GM19025 (cell line): ENCODE results near the gene EGLN1.
A peak's percentile ranks its signal among the peaks of the same experiment; 100 is the strongest.

ENCODE experiments used
- ATAC-seq: cut with Tn5 transposase; IDR thresholded peaks from one replicate; pipeline ENCODE4 v1.9.1; 2021; ENCODE audit warnings: mild to moderate bottlenecking, low read depth, moderate library complexity; ENCODE audit not compliant: unreplicated experiment

Gene EGLN1

GRCh38 chr1:231401478-231401877 is 20.6 kb downstream of the EGLN1 start:
- no peak for ATAC-seq

- ATAC-seq, result no peak
Measured at GRCh38 chr1:231397886-231398671, 24.0 kb downstream of the EGLN1 start.

DNA sequence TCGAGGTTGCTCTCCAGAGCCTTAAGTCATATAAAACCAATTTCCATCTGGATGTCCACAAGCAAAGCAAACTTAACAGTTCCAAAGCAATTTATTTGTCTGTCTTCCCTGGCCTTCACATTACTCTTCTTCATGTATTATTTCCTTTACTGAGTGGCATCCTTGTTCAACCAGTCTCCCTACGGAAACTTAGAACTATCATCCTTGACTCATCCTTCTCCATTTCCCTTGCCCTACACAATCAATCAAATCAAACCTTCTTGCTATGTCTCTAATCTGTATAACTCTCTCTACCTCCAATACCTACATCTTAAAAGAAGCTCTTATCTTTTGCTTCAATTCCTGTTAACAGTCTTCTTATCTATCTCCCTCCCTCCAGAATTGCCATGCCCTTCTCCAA is 25.4 kb downstream of the EGLN1 start:
- no peak for ATAC-seq

DNA sequence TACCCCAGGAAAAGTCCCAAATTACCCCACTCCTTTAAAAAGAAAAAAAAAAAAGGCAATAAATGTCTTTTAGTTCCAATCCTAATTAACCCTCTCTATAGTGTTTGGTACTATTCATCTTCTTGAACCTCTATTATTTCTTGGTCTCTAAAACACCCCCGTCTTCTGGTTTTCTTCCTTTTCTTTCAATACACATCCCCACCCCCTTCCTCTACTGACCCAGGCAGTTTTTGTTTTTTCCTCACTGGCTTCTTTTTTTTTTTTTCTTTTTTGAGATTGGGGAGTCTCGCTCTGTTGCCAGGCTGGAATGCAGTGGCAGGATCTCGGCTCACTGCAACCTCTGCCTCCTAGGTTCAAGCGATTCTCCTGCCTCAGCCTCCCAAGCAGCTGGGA is 26.1 kb downstream of the EGLN1 start:
- ATAC-seq, result no peak

DNA sequence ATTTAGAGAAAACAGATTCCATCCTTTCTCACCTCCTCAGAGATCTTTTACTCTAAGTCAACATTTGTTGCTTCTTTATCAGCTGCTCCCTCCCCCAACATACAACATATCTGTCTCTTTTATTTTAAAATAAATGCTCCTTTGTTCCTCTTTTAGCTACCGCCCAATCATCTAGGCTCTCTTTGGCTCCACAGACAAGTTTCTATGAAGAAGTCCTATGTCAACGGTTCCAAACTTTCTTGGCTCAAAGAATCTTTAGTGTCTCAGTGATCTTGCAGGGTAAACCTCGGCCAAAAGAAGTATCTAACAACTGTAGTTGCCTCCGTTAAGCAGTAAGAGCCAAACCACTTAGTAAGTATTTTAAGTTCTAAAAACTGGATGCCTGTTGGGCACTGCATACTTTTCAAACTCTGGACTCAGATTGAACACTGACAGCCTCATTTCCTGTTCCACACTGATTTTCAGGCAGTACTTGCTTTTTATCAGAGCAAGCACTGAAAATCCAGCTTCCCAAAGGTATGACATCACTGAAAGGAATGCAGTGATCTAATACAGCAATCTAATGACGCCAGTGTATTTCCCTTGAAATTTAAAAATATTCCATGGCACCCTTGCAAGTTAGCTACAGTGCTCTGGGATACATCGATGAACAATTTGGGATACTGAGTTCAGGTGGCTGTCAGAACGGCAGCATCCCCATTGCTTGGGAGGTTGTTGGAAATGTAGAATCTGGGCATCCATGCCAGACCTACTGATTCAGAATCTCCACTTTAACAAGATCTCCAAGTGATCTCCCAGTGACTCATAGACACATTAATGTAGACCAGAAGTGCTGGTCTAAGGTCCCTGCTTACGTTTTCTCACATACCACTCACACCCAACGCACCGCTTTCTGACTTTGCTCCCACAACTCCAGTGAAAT is 26.8 kb downstream of the EGLN1 start:
- ATAC-seq, result no peak

DNA sequence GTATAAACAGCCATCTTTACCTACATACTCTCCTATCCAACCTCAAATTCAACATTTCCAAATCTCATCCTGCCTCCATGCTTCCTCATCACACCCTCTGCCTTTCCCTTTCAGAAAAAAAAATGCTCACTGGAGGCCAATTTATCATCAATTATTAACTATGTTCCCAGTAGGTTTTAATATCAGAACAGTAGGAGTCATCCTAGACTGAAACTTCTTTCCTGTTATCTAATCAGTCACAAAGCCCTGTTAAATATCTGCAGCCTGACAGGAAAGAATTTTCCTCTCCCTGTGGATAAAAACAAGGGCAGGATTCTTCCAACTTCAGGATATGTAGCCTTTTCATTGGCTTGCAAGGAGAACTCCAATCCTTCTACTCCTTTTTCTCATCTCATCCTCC is 28.4 kb downstream of the EGLN1 start:
- ATAC-seq, result no peak

- no peak for ATAC-seq
Measured at GRCh38 chr1:231392389-231393131, 29.5 kb downstream of the EGLN1 start.

DNA sequence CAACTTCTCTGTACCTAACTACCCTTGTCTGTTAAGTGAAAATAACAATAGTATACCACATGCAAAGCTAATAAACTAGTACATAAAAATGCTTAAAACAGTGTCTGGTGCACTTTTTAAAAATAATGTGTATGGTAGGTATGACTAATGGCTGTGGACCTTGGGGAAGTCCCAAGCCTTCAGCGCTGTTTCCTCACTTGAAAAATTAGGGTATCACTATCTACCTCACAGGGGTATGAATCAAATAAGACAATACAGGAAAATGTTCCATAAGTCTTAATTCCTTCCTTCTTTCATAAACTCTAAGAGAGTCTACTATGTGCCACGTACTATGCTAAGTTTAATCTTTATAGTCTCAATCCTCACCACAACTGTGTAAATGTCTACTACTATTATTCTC is 32.0 kb downstream of the EGLN1 start:
- ATAC-seq, result no peak

DNA sequence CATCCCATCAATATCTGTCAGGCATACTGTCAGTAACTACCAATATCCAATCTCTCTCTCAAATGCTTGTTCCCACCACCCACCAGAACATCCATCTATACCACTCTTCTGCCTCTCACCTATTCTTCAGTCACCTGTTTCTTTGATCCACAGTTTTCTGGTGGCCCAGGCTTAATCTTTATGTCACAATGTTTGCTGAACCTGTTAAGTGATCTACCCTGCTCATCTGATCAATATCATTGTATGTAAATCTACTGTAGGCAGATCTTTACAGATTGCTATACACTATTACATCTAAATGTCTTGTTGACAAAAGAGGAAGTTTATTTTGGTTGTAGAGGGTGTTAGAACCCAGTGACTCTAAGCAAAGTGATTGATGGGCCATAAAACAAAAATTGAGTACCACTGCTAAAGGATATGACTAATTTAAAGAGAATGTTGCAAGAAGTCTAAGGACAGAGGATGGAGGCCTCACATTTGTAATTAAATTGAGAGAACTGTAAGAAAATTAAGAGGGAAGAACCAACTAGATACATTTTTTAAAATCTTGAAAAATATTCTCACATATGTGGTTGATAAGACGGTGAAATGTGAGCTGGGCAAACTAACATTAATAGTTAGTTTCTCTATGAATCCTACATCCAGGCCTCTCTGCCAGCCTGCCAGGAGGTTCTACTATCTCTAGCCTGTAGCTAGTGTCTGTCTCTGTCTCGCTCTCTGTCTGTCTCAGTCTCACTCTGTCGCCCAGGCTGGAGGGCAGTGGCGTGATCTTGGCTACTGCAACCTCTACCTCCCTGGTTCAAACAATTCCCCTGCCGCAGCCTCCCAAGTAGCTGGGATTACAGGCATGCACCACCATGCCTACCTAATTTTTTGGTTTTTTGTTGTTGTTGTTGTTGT is 34.1 kb downstream of the EGLN1 start:
- no peak for ATAC-seq

DNA sequence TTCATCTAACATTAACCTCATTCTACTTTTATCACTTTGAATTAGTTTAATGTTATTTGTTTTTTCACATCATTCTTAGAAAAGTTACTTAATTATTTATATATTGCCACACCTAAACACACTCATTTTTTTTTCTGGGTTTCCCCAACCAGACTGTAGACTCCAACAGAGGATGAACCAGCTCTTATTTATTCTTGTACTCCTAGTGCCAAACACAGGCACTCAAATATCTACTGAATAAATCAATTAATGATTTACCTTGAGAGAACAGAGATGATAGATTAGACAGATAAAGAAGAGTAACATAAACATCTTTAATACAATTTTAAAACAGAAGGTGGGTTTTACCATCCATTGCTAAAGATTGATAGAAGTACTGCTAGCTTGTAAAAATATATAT is 35.6 kb downstream of the EGLN1 start:
- no peak for ATAC-seq

DNA sequence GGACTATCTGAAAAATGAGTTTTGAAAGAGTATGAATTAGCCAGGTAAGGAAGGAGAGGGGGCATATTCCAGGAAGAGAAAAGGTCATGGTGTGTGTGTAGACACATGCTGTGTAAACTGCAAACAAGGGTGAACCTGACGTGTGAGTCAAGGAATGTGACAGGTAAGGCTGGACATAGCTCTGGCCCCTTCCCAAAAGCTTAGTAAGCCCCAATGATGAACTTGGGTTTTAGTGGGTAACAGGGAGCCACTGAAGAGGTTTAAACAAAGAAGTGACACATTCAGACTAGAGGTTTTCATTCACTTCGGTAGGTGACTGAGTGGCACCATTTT is 36.7 kb downstream of the EGLN1 start:
- ATAC-seq, result no peak

- no peak for ATAC-seq
Measured at GRCh38 chr1:231384696-231385415, 37.2 kb downstream of the EGLN1 start.

- no peak for ATAC-seq
Measured at GRCh38 chr1:231383159-231383860, 38.8 kb downstream of the EGLN1 start.

DNA sequence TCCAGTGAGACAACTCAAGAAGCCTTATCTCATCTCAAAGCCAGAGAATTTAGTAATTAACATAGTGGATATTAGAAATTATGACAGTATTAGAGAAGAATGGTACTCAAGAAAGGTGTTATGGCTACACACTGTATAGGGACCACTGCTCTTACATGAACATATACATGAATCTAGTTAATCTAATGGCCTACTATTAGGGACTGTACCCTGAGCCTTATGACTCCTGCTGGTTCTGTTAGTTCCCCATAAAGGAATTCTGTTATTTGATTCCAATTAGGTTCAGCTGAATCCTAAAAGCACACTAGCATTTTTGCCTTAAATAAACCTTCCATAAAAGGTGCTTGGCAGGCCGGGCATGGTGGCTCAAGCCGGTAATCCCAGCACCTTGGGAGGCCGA is 39.7 kb downstream of the EGLN1 start:
- ATAC-seq, result no peak

DNA sequence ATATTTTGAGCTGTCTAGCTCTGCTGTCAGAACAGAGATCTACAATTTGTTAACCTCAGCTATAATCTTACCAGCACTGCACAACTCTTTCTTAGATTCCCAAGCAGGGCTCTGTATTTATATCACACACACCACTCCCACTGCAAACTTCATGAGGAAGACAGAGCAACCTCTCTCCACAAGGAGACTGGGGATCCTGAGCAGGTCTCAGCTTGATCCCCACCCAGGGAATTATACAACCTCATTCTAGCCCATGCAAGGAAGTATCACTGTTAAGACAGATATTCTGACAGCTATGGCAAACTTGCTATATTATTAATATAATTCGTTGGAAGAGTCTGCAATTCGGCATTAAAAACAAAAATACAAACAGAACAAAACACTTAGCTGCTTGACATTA is 40.4 kb downstream of the EGLN1 start:
- no peak for ATAC-seq

- ATAC-seq, result peak; percentile 45
Measured at GRCh38 chr1:231376875-231377549, 45.1 kb downstream of the EGLN1 start.

DNA sequence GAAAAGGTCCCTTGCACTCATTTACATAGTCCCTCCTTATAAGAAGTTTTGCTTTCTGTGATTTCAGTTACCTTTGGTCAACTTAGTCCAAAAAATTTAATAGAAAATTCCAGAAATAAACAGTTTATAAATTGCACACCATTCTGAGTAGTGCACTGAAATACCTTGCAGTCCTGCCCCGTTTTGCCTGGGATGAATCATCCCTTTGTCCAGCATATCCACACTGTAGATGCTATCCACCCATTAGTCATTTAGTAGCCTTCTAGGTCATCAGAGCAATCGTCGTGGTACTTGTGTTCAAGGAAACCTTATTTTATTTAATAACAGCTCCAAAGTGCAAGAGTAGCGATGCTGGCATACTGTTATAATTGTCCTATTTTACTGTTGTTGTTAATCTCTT is 46.0 kb downstream of the EGLN1 start:
- no peak for ATAC-seq

DNA sequence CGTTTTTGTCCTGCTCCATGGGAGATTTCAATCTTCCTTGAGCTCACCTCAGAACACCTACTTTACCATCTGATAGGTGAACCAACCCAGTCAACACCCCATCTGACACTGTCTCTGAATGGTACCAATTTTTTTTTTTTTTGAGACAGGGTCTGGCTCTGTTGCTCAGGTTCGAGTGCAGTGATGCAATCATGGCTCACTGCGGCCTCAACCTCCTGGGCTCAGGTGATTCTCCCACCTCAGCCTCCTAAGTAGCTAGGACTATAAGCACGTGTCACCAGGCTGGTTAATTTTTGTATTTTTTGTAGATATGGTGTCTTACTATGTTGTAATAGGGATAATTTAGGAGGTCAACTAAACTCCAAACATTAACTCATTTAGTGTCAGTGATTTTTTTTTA is 47.7 kb downstream of the EGLN1 start:
- ATAC-seq, result no peak
